ENCODE results near the gene KCTD4.
"Not testable (repeated sequence)": the region's sequence is repeated elsewhere in the genome, so short reads cannot be mapped to it uniquely, and the experiment has no call there.

DNA sequence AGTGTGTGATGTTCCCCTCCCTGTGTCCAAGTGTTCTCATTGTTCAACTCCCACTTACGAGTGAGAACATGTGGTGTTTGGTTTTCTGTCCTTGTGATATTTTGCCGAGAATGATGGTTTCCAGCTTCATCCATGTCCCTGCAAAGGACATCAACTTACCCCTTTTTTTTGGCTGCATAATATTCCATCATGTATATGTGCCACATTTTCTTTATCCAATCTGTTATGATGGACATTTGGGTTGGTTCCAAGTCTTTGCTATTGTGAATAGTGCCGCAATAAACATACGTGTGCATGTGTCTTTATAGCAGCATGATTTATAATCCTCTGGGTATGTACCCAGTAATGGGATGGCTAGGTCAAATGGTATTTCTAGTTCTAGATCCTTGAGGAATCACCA is 11.8 kb downstream of the KCTD4 start:
- TF ChIP-seq, protein P1, sequence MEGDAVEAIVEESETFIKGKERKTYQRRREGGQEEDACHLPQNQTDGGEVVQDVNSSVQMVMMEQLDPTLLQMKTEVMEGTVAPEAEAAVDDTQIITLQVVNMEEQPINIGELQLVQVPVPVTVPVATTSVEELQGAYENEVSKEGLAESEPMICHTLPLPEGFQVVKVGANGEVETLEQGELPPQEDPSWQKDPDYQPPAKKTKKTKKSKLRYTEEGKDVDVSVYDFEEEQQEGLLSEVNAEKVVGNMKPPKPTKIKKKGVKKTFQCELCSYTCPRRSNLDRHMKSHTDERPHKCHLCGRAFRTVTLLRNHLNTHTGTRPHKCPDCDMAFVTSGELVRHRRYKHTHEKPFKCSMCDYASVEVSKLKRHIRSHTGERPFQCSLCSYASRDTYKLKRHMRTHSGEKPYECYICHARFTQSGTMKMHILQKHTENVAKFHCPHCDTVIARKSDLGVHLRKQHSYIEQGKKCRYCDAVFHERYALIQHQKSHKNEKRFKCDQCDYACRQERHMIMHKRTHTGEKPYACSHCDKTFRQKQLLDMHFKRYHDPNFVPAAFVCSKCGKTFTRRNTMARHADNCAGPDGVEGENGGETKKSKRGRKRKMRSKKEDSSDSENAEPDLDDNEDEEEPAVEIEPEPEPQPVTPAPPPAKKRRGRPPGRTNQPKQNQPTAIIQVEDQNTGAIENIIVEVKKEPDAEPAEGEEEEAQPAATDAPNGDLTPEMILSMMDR (IDR thresholded peaks at IDR 0.05) = not testable (repeated sequence)
- not testable (repeated sequence) for TF ChIP-seq POLR2A (IDR thresholded peaks at IDR 0.05)

All from right lobe of liver (tissue), 4 donors.